Fibroblast of peridontal ligament (primary cell): ENCODE measurements around the gene CPED1.
"Not testable (repeated sequence)": the region's sequence is repeated elsewhere in the genome, so short reads cannot be mapped to it uniquely, and the experiment has no call there.

Experiments used
- DNase-seq: peaks from one replicate; pipeline ENCODE4 v3.0.0-alpha.2; 2010; ENCODE audit errors: extremely low read depth

Gene CPED1

GRCh38 chr7:121183883-121184282 lies 195.4 kb downstream of the CPED1 start:
- not testable (repeated sequence) for DNase-seq

- no peak for DNase-seq
These were observed 198.2 kb downstream of the CPED1 start for GRCh38 chr7:121186746-121187145.

DNA sequence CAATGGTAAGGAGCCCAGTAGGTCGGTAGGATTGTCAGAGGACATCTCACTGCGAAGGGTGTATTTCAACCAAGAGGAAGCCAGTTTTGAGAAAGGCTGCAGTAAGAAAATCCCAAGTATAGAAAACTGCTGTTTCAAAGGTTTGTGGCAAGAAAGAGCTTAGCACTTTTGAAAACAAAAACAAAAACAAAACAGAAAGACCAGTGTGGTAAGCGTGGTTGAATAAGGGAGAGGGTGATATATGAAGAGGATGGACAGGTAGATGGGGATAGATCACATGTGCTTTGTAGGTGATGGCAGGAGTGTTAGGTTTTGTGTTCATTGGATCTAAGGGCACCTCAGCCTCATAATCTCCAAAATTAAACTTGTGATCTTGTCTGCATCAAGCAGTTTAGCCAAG lies 198.7 kb downstream of the CPED1 start:
- DNase-seq = no peak

- peak; percentile 30 for DNase-seq
These were observed 199.2 kb downstream of the CPED1 start for GRCh38 chr7:121187676-121188075.

GRCh38 chr7:121192834-121193233 lies 204.3 kb downstream of the CPED1 start:
- peak; percentile 94 for DNase-seq

- no peak for DNase-seq
These were observed 206.5 kb downstream of the CPED1 start for GRCh38 chr7:121195010-121195409.

GRCh38 chr7:121195874-121196273 lies 207.4 kb downstream of the CPED1 start:
- peak; percentile 45 for DNase-seq

DNA sequence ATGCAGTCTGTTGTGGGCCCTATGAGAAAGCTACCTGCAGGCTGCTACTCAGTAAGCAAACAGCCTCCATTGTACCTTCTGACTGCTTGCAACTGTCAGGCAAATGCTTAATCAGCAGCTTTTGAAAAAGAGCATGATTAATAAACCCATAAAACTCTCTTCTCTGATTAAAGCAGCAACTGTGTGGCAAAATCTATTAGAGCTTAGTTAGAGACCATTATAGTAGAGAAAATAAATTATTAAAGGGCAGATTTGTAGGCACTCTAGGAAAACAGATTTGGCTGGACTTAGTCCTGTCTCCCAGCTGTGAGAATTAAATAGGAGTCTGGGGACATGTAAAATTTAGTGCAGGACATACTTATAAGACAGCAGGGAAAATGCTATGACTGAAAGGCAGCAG lies 207.8 kb downstream of the CPED1 start:
- no peak for DNase-seq

GRCh38 chr7:121197455-121197854 lies 208.9 kb downstream of the CPED1 start:
- no peak for DNase-seq

DNA sequence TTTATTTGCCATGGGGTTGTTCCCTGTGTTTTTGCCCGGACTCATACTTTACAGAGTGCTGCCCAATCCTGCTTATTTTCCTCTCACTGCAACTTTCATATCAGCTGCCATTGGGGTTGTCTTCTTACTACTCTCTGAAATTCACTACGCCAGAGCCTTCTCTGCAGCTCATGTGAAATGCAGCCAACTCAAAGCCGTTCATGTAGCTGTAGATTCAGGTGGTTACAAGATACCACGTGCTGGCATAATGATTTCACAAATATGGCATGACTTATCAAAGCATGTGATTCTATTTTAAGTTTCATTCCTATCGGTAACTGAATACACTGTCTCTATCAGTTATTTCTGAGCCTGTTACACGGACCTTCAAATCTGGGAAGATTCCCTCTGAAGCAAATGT lies 210.0 kb downstream of the CPED1 start:
- no peak for DNase-seq

DNA sequence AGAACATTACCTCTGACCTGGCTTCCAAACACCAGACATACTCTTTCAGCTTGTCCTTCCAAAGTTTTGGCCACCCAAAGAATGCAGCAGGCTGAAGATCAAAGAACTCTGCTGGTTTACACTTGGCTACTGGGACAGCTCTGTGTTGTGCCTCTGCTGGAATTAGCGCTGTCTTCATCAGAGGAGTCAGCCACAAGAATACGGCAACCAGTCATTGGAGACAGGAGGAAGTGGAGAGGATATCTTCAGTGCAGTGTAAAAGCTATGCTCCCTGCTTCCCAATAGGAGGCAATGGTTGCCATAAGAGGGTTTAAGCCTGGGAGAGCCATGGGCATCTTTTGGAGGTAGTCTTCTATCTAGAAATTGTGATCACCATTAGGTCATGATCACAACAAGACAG lies 213.6 kb downstream of the CPED1 start:
- no peak for DNase-seq

GRCh38 chr7:121202834-121203233 lies 214.3 kb downstream of the CPED1 start:
- DNase-seq = no peak

DNA sequence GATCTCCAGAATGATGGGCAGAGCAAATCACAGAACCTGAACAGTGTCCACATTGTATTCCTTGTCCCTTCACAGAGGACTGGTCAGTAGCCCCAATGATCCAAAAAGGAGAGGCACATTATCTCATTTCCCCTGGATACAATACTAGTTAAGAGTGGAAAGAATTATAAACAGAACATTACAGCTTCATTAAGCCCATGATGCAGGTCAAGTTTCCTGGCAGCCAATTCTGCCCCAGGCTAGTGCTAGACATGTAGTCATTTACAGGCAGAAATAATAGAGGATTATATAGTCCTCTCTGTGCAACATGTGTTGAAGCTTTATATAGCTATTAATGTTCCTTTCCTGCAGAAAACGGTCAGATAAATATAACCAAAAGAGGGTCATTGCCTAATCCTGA lies 216.0 kb downstream of the CPED1 start:
- DNase-seq = no peak

- no peak for DNase-seq
These were observed 217.3 kb downstream of the CPED1 start for GRCh38 chr7:121205777-121206176.

- DNase-seq = no peak
These were observed 222.7 kb downstream of the CPED1 start for GRCh38 chr7:121211253-121211652.

GRCh38 chr7:121212036-121212435 lies 223.5 kb downstream of the CPED1 start:
- DNase-seq = peak; percentile 58

- peak; percentile 45 for DNase-seq
These were observed 226.1 kb downstream of the CPED1 start for GRCh38 chr7:121214657-121215056.

- DNase-seq = peak; percentile 29
These were observed 230.5 kb downstream of the CPED1 start for GRCh38 chr7:121219026-121219425.

- not testable (repeated sequence) for DNase-seq
These were observed 232.6 kb downstream of the CPED1 start for GRCh38 chr7:121221108-121221507.

- DNase-seq = no peak
These were observed 240.3 kb downstream of the CPED1 start for GRCh38 chr7:121228779-121229178.

DNA sequence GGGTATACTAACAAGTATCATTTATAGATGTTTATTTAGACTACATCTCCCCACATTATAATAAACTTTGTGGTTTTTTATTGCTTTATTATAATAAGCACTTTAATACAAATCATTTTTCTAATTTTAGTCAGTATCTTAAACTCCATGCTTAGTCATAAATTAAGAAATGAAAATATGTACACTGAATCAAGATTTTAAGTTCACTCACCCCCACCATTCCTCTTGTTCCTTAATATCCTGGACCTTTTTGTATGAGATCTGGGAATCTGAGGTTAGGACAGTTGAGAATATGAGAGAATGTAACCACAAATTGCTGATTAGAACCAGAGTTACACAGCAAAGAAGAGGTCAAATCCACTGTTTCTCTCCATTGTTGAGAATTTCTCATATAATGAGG lies 246.7 kb downstream of the CPED1 start:
- peak; percentile 61 for DNase-seq

- no peak for DNase-seq
These were observed 249.1 kb downstream of the CPED1 start for GRCh38 chr7:121237601-121238000.

DNA sequence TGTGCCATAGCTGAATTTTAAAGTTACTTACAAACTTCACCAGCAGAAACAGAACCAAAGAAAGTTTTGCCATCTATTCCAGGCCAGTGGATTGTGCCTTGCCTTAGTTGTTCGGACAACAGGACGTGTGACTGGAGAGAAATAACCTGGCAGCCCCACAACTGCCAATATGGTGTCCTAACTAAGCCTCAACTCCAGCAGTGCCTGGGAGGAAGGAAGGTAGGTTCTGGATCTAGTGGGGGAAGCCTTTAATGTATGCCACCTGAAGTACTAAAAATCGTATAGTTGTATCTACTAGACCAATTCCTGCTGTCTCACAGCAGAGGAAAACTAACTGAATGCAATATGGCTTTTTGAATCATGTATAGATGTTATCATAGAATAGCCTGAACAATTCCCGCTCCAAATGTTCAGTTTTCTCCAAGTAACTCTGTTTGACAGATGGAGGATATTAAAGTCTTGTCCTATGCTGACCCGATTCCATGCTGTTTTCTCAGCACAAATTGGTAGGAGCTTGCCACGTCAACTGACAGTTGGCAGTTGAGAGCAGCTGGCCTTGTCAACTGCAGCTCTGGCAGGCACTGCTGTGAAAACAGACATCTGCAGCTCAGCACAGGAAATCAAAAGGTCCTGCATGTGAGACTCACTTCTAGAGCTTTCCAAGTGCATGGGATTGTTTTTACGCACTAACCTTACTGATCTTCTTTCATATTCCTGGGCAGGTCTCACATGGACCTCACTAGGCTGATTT lies 255.8 kb downstream of the CPED1 start:
- DNase-seq = no peak

GRCh38 chr7:121251367-121251766 lies 262.9 kb downstream of the CPED1 start:
- DNase-seq = not testable (repeated sequence)
